Thyroid gland (tissue), 4 donors: ENCODE data around the gene TRUB1. TPM values are rescaled to one million over a fixed set of nuclear protein-coding genes. Genes with fewer than 3 reads are reported as not detected.

Source experiments
- DNase-seq, 2 donors: peaks; one replicate each; pipeline ENCODE4 v3.0.0-alpha.2; 2019
- H3K27ac ChIP-seq, 3 donors: fragments of 200-600 bp; sonication (generic); 1 replicate in 2 of 3; 2 replicates in 1 of 3; pipeline ENCODE4 v1.5.1; 2016 to 2019; ENCODE audit warnings: mild to moderate bottlenecking in 1 of 3, moderate library complexity in 1 of 3
- H3K27me3 ChIP-seq: fragments of 200-600 bp; sonication (generic); one replicate; pipeline ENCODE4 v1.5.1; 2019
- H3K36me3 ChIP-seq, 2 donors: fragments of 200-600 bp; sonication (generic); one replicate each; pipeline ENCODE4 v1.5.1; 2016 to 2019
- H3K4me1 ChIP-seq, 2 donors: fragments of 200-600 bp; sonication (generic); one replicate each; pipeline ENCODE4 v1.5.1; 2017 to 2019
- H3K4me3 ChIP-seq, 3 donors: fragments of 200-600 bp; sonication (generic); replicated peaks in 1 of 3; 1 replicate in 2 of 3; 2 replicates in 1 of 3; pipeline ENCODE4 v1.5.1; 2016; ENCODE audit warnings: mild to moderate bottlenecking in 1 of 3
- H3K9me3 ChIP-seq: fragments of 200-600 bp; sonication (generic); one replicate; pipeline ENCODE4 v1.5.1; 2017
- CTCF ChIP-seq, 6 experiments: fragments of 200-600 bp in 3 of 6; fragments of 450-650 bp in 3 of 6; sonication (generic) in 3 of 6; IDR thresholded peaks; one replicate each; pipeline ENCODE4 v1.5.1; 2016 to 2019; ENCODE audit warnings: antibody characterized with exemption in 6 of 6, mild to moderate bottlenecking in 2 of 6, inconsistent platforms in 1 of 6, moderate library complexity in 1 of 6
- POLR2A ChIP-seq, 2 donors: fragments of 450-650 bp; IDR thresholded peaks; one replicate each; pipeline ENCODE4 v1.6.1; 2017; ENCODE audit warnings: antibody characterized with exemption in 2 of 2, mild to moderate bottlenecking in 2 of 2, moderate library complexity in 1 of 2
- WGBS, 2 donors: methylation state at CpG; one replicate each; pipeline ENCODE4 v1.1.5; 2017; 5-methylcytosine and 5-hydroxymethylcytosine counted together
- intact Hi-C: fragments of 100-400 bp; cut with DNase I; formaldehyde crosslinking; loops from one replicate; pipeline ENCODE4 v1.15.1; 2023
- total RNA-seq, 4 donors: library from RNA; depleted of rRNA; stranded (reverse); fragments of >200 nt; gene quantifications; one replicate each; pipeline ENCODE4 v1.2.3, GENCODE V29; 2016

The TRUB1 gene
- total RNA-seq, 4 donors from 2014 or later: 16.1 to 26.5 (median 22.8) TPM

- H3K9me3 ChIP-seq: no peaks in the 10 kb centered on the region
- 78 to 88% methylated on average over 4 of the region's 4 CpGs for WGBS, 2 donors
- DNase-seq: no peak
- H3K36me3 ChIP-seq: no peaks in the 10 kb centered on the region
- no peak for TF ChIP-seq CTCF (IDR thresholded peaks at IDR 0.05)
- no peak for TF ChIP-seq POLR2A (IDR thresholded peaks at IDR 0.05)
- intact Hi-C loops: no loop called here
- no peak overlapping the region for H3K27ac ChIP-seq
- no peaks in the 10 kb centered on the region for H3K4me1 ChIP-seq
- H3K4me3 ChIP-seq: no peak overlapping the region
- no peaks in the 10 kb centered on the region for H3K27me3 ChIP-seq
Measured at GRCh38 chr10:114970515-114970914, 32.5 kb downstream of the TRUB1 start.

GRCh38 chr10:114973306-114973705, 35.3 kb downstream of the TRUB1 start:
- no peaks in the 10 kb centered on the region for H3K27me3 ChIP-seq
- H3K9me3 ChIP-seq: no peaks in the 10 kb centered on the region
- no peak overlapping the region for H3K27ac ChIP-seq
- TF ChIP-seq CTCF (IDR thresholded peaks at IDR 0.05): no peak
- no peak for TF ChIP-seq POLR2A (IDR thresholded peaks at IDR 0.05)
- no peak for DNase-seq
- no peaks in the 10 kb centered on the region for H3K4me1 ChIP-seq
- WGBS, 2 donors: 94 to 97% methylated on average over 5 of the region's 5 CpGs
- no peak overlapping the region for H3K4me3 ChIP-seq
- no peaks in the 10 kb centered on the region for H3K36me3 ChIP-seq
- intact Hi-C loops: no loop called here

GRCh38 chr10:114973997-114974396, 36.0 kb downstream of the TRUB1 start:
- H3K4me3 ChIP-seq: no peak overlapping the region
- no peaks in the 10 kb centered on the region for H3K9me3 ChIP-seq
- H3K27ac ChIP-seq: no peak overlapping the region
- intact Hi-C loops: no loop called here
- H3K4me1 ChIP-seq: no peaks in the 10 kb centered on the region
- TF ChIP-seq POLR2A (IDR thresholded peaks at IDR 0.05) (no peak), CTCF (IDR thresholded peaks at IDR 0.05) (no peak)
- no peaks in the 10 kb centered on the region for H3K36me3 ChIP-seq
- H3K27me3 ChIP-seq: no peaks in the 10 kb centered on the region
- DNase-seq: no peak

GRCh38 chr10:114974625-114975024, 36.6 kb downstream of the TRUB1 start:
- no peaks in the 10 kb centered on the region for H3K36me3 ChIP-seq

GRCh38 chr10:114975091-114975490, 37.1 kb downstream of the TRUB1 start:
- H3K27me3 ChIP-seq: no peaks in the 10 kb centered on the region
- H3K4me3 ChIP-seq: no peak overlapping the region
- DNase-seq: no peak

More at GRCh38 chr10:114974625-114975024, 36.6 kb downstream of the TRUB1 start:
- TF ChIP-seq CTCF (IDR thresholded peaks at IDR 0.05): no peak
- no peak for TF ChIP-seq POLR2A (IDR thresholded peaks at IDR 0.05)
- Histone ChIP-seq H3K27me3 (no peaks in the 10 kb centered on the region), H3K4me3 (no peak overlapping the region), H3K27ac (no peak overlapping the region), H3K4me1 (no peaks in the 10 kb centered on the region), H3K9me3 (no peaks in the 10 kb centered on the region)
- WGBS, 2 donors: 87 to 93% methylated on average over 5 of the region's 5 CpGs
- intact Hi-C loops: no loop called here
- DNase-seq: no peak

More at GRCh38 chr10:114975091-114975490, 37.1 kb downstream of the TRUB1 start:
- no peak overlapping the region for H3K27ac ChIP-seq
- TF ChIP-seq CTCF (IDR thresholded peaks at IDR 0.05) (no peak), POLR2A (IDR thresholded peaks at IDR 0.05) (no peak)
- whole genome bisulfite sequencing, 2 donors: 94 to 95% methylated on average over 3 of the region's 3 CpGs
- no peaks in the 10 kb centered on the region for H3K4me1 ChIP-seq
- H3K36me3 ChIP-seq: no peaks in the 10 kb centered on the region
- no peaks in the 10 kb centered on the region for H3K9me3 ChIP-seq
- intact Hi-C loops: no loop called here
